CD4-positive, alpha-beta T cell treated with Interleukin-10 for 1 hour (primary cell): Measurements from ENCODE around the gene DSG4.

ENCODE experiments used
- DNase-seq: peaks from one replicate; pipeline ENCODE4 v3.0.0-alpha.2; 2020

Gene DSG4

GRCh38 chr18:31450409-31450808 lies 73.8 kb downstream of the DSG4 start:
- DNase-seq = no peak

- no peak for DNase-seq
These were observed 75.0 kb downstream of the DSG4 start for GRCh38 chr18:31451625-31452024.

DNA sequence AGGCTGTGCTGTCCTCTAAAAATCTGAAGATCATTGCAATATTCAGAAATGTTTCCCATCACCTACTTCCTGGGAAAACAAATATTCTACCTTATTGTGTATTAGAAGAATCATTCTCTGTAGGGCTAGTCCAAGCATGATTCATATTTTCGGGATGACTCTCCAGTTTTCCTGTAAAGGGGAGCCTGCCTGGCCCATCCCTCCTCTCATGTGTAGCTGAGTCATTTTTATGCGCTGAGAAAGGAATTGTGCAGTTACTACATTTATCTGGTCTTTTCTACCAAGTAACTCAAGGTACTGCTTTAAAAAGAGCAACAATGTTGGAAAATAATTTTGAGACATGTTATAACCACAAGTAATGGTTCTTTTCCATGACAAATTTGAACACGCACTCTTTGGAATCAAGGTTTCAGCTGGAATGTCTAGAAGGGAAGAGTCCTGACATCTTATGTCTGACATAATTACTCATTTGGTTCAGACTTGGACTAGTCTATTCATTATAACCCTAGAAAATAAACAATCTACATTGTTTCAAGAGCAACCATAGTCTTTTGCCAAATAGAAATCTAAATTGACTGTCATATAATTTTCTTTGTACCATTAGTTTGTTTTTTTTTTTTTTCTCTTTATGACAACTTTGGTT lies 77.6 kb downstream of the DSG4 start:
- no peak for DNase-seq
